IPS-NIHi7 (cell line): ENCODE results near the gene ZCCHC3.
A peak's percentile ranks its signal among the peaks of the same experiment; 100 is the strongest.
"Not testable (repeated sequence)": the region's sequence is repeated elsewhere in the genome, so short reads cannot be mapped to it uniquely, and the experiment has no call there.

Source experiments
- DNase-seq: peaks from one replicate; pipeline ENCODE4 v3.0.0; 2012; ENCODE audit warnings: mixed read lengths; ENCODE audit errors: extremely low spot score

Gene ZCCHC3

GRCh38 chr20:297098-297924, at the start of gene ZCCHC3:
ZCCHC3 (plus strand) TSS chr20:297570; CDS start chr20:297587, 17 bp downstream.
- peak; percentile 85 for DNase-seq

- DNase-seq: peak; percentile 38
Observed at GRCh38 chr20:251354-251753, 46.0 kb upstream of the ZCCHC3 start.

- no peak for DNase-seq
Observed at GRCh38 chr20:252801-253200, 44.6 kb upstream of the ZCCHC3 start.

- not testable (repeated sequence) for DNase-seq
Observed at GRCh38 chr20:253447-253846, 43.9 kb upstream of the ZCCHC3 start.

- DNase-seq: no peak
Observed at GRCh38 chr20:257419-257818, 40.0 kb upstream of the ZCCHC3 start, which contains the start of gene DEFB132. DEFB132 (plus strand) TSS chr20:257724; CDS start chr20:257779, 55 bp downstream.

GRCh38 chr20:258269-258858, 39.0 kb upstream of the ZCCHC3 start:
- DNase-seq: no peak

- DNase-seq: peak; percentile 29
Observed at GRCh38 chr20:258963-259362, 38.4 kb upstream of the ZCCHC3 start.

GRCh38 chr20:259981-260380, 37.4 kb upstream of the ZCCHC3 start:
- no peak for DNase-seq

- no peak for DNase-seq
Observed at GRCh38 chr20:263701-264100, 33.7 kb upstream of the ZCCHC3 start.

- peak; percentile 96 for DNase-seq
Observed at GRCh38 chr20:266596-267562, 30.5 kb upstream of the ZCCHC3 start.

GRCh38 chr20:270517-270916, 26.9 kb upstream of the ZCCHC3 start:
- DNase-seq: no peak

GRCh38 chr20:271069-271468, 26.3 kb upstream of the ZCCHC3 start:
- DNase-seq: no peak

GRCh38 chr20:271528-271927, 25.8 kb upstream of the ZCCHC3 start:
- DNase-seq: no peak

- no peak for DNase-seq
Observed at GRCh38 chr20:272718-273117, 24.7 kb upstream of the ZCCHC3 start.

GRCh38 chr20:273884-274283, 23.5 kb upstream of the ZCCHC3 start:
- DNase-seq: no peak

- no peak for DNase-seq
Observed at GRCh38 chr20:275791-276190, 21.6 kb upstream of the ZCCHC3 start.

- no peak for DNase-seq
Observed at GRCh38 chr20:276620-277495, 20.5 kb upstream of the ZCCHC3 start.

- no peak for DNase-seq
Observed at GRCh38 chr20:277496-277781, 19.9 kb upstream of the ZCCHC3 start.

- DNase-seq: no peak
Observed at GRCh38 chr20:278181-278580, 19.2 kb upstream of the ZCCHC3 start.

GRCh38 chr20:278607-279571, 18.5 kb upstream of the ZCCHC3 start:
- DNase-seq: peak; percentile 42
